Measurements from ENCODE around the gene NECAP2.
"Not testable (repeated sequence)": the region's sequence is repeated elsewhere in the genome, so short reads cannot be mapped to it uniquely, and the experiment has no call there.

Gene NECAP2

DNA sequence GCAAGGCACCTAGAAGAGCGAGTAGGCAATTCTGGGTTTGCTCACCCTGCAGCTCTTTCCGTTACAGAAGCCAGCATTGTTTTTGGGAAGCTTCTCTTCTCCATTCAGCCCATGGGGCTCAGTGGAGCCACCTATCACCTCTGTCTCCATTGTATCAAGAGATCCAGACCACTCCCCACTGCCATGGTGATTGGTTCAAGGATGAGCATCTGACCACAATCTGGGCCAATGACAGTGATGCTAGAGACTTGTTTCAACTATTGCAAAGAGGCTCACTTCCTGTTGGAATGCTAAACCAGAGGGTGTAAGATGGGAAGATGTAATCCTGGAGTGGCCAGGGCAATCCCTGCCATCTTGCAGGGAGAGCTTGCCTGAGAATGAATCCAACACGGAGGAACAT lies 9.9 kb upstream of the NECAP2 start:
- no peak for DNase-seq (ENCODE audit: low spot score)

DNA sequence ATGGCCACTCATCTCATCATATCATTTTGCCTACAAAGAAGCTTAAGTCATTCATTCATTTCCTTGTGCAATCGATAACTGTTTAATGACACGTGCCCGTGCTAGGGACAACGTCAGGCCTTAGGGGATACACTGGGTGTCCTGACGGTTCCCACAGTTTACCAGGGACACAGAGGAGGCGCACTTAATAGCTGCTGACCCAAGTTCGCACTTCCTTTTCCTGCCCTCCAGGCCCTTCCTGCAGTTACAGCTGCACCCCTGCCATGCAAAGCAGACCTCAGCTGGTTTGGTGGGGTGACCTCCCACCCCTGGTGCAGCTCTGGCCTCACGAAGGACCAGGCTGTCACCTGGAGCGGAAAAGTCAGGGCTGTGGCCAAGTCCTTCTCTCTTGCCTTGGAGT lies 7.5 kb upstream of the NECAP2 start:
- no peak for DNase-seq (ENCODE audit: low spot score)

DNA sequence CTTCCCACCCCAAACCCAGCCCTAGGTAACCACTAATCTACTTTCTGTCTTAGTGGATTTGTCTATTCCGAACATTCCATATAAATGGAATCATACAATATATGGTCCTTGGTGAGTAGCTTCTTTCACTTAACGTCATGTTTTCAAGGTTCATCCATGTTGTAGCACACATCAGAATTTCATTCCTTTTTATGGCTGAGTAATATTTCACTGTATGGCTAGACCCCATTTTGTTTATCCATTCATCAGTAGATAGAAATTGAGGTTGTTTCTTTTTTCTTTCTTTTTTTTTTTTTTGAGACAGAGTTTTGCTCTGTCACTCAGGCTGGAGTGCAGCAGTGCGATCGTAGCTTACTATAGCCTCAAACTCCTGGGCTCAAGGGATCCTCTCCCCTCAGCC lies 6.5 kb upstream of the NECAP2 start:
- no peak for DNase-seq (ENCODE audit: low spot score)

DNA sequence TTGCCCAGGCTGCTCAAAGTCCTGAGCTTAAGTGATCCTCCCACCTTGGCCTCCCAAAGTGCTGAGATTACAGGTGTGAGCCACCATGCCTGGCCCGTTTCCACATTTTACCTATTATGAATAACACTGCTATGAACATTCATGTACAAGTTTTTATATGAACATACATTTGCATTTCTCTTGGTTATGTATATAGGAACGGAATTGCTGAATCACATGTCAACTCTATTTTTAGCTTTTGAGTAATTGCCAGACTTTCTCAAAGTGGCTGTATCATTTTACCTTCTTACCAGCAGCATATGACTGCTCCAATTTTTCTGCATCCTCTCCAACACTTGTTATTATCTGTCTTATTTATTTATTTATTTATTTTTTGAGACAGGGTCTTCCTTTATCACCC lies 6.0 kb upstream of the NECAP2 start:
- DNase-seq (ENCODE audit: low spot score), result no peak

DNA sequence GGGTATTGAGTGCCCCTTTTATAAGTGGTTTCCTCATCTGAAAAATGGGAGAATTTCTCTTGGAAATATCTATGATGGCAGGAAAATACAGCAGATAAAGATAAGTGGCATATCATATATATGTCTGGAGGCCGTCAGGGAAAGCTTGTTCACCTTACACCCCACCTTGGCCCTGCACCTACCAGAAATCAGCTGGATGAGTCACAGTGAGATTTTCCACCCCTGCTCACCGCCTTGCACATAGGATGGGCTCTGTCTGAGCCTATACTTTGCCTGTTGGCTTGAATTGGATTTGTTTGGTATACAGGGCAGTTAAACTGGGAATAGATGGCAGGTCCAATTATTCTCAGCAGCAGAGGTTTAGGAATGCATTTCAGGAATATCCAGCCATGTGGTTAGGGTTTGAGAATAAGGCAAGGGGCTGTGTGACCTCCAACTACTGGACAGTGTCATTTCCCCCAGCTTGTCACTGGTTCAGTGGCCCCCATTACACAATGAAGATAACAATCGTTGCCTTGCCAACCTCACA lies 3.5 kb upstream of the NECAP2 start, which contains the start of gene SPATA21:
TSS of gene SPATA21 (minus strand) at position 479 of the 529 bp plus-strand sequence. CDS start 6,053 bp downstream, outside the sequence.
- no peak for DNase-seq (ENCODE audit: low spot score)

DNA sequence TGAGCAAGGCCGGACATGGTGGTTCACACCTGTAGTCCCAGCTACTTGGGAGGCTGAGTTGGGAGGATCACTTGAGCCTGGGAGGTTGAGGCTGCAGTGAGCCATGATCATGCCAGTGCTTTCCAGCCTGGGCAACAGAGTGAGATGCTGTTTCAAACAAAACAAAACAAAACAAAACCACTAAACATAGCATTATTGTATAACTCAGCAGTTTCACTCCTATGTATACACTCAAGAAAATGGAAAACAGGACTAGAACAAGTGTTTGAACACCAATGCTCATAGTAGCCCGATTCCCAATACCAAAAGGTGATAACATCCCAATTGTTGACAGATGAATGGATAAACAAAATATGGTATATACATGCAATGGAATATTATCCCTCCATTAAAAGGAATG lies 2.0 kb upstream of the NECAP2 start:
- DNase-seq (ENCODE audit: low spot score), result no peak

DNA sequence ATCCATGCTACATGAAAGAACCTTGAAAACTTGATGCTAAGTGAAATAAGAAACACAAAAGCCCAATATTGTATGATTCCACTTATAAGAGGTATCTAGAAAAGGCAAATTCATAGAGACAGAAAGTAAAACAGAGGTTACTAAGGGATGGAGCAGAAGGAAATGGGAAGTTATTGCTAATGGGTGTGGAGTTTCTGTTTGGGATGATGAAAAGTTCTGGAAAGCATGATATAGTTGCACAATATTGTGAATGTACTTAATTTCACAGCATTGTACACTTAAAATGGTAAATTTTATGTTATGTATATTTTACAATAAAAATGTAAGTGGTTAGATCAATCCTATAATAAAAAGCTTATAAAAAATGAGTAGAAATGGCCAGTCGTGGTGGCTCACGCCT lies 1.6 kb upstream of the NECAP2 start:
- no peak for DNase-seq (ENCODE audit: low spot score)

DNA sequence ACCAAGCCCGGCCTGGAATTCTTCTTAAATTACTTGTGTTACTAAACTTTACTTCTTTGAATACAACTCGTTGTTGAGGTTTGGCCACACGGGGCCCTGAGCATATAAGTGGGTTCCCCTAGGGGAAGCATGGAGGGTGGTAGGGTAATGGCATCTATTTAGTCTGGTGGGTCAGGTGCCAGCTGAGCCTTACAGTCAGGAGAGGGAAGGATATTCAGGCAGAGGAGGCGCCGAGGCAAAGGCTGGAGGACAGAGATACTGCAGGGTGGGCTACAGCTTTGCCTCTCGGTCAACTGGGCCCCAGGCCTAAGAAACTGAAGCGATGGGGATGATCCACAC lies 424 bp upstream of the NECAP2 start:
- no peak for DNase-seq (ENCODE audit: low spot score)

DNA sequence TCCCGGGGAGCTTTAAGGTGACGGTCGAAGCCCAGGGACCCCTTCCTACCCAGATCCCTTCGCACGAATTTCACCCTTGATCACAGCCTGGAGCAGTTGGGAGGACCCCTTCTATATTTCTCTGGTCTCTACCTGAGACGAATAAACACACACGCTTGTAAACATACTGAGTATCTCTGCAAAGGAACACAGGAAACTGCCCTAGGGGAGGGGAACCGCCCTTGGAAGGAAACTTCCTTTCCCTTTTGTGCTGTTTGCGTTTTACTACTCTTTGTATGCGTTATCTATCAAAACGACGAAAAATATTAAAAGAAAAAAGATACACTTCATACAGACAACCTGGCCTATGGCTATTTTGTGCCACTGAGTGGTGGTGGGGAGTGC lies 750 bp downstream of the NECAP2 start:
- DNase-seq (ENCODE audit: low spot score), result no peak

DNA sequence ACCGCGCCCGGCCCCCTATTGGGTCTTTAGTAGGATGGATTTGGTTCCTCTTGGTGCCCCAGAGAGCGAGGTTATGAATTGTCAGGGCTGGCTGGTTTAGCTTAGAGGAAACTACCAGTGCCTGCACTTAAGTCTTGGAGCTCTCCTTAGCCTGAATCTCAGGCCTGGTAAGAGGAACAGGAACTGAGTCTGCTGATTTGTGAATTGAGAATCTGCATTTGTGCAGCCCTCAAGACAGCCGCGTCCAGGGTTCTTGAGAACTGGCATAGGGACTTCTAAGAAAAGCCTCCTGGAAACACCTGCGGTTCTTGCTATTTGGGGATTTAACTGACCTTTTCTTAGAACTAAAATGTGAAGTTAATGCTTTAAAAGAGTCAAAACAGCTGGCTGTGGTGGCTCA lies 1.7 kb downstream of the NECAP2 start:
- no peak for DNase-seq (ENCODE audit: low spot score)

DNA sequence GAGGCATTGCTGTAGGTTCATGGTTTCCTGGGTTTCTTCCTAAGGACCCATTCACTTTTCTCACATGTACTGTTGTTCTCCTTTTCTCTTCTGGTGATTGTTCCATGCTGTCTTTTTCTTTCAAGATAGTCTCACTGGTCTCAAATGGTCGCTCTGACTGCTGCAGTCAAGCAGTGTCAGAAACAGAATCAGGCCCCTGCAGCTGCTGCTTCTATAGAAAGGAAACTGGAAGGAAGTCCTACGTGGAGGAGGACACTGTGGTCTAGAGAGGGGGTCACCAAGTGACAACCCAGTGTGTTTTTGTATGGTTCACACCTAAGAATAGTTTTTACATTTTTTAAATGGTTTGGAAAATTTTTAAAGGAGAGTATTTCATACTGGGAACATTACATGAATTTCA lies 2.4 kb downstream of the NECAP2 start:
- no peak for DNase-seq (ENCODE audit: low spot score)

DNA sequence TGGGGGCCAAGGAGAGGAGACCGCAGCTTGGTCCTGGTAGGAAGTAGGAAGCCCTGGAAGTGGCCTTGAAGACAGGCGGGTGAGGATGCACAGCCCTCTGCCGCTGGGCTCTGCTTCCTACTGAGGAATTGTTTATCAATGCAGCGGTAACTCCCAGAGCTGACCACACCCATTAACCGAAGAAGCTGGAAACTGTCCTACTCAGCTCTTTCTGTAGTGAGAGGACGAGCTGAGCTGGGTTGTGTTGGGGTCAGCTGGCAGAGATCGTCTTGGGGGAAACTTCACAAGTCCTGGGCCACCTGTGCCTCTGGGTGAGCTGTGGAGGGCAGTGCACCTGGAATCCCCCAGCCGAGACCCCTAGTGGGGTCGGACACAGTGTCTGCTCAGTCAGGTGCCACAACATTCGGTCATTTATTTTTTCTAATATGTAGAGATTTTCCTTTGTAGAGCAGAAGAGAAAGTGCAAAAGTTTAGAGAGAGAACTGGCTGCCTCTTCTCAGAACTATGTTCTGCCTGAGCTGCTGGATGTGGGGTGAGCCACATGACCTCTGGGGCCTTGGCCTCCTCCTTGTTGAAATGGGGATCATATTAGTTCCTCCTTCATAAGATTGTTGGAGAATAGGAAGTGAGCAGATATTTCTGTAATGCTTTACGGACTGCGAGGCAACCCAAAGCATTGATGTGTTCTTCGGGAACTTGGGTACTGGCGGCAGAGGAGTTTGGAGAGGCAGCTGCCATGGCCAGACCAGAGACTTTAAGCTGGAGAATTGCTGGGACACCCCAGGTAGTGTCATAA lies 3.6 kb downstream of the NECAP2 start:
- DNase-seq (ENCODE audit: low spot score), result no peak

DNA sequence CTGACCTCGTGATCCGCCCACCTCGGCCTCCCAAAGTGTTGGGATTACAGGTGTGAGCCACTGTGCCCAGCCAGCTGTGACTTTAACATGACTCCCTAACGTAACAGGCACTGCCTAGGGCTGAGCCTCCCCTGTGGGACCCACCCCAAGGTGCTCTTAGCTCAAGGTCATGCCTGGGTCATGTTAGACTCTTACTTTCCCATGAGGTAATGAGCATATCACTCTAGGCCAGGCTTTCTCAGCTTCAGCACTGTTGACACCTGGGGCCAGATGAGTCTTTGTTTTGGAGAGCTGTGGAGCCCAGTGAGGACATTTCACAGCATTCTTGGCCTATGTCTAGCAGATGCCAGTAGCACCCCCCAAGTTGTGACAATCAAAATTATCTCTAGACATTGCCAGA lies 4.5 kb downstream of the NECAP2 start:
- DNase-seq (ENCODE audit: low spot score), result no peak

DNA sequence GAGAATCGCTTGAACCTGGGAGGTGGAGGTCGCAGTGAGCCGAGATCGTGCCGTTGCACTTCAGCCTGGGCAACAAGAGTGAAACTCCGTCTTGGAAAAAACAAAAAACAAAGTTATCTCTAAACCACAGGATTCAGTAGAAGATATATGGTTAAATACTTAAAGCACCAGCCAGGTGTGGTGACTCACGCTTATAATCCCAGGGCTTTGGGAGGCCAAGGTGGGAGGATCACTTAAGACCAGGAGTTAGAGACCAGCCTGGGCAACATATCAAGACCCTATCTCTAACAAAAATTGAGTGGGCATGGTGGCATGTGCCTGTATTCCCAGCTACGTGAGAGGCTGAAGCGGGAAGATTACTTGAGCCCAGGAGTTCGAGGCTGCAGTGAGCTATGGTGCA lies 5.6 kb downstream of the NECAP2 start:
- DNase-seq (ENCODE audit: low spot score), result no peak

DNA sequence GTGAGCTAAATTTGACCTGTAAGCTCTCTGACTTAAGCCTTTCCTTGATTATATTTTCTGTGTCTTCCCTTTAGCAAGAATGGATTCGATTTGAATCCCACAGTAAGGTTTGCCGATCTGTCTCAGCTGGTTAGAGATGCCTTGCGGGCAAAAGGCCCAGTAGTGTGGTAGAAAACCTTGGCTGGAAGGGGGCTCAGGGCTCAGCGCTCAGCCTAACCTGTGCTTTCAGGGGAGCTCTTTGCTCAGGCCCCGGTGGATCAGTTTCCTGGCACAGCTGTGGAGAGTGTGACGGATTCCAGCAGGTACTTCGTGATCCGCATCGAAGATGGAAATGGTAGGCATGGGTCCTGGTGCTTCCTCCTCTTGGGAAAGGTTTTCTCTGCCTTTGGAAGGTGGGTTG lies 7.1 kb downstream of the NECAP2 start:
- DNase-seq (ENCODE audit: low spot score), result no peak

DNA sequence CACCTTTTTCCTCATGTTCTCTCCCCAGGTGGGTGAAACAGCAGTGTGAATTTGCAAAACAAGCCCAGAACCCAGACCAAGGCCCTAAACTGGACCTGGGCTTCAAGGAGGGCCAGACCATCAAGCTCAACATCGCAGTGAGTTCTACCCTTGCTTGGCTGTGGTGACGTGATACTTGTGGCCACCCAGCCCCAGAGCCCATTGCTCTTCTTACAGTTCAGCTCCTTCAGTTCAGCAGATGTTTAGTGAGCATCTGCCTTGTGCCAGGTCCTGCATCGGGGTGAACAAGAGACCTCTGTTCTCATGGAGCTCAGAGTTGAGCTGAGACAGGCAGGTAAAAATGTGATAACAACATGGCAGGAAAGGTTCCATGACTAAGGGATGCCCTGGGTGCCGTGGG lies 8.5 kb downstream of the NECAP2 start:
- no peak for DNase-seq (ENCODE audit: low spot score)

DNA sequence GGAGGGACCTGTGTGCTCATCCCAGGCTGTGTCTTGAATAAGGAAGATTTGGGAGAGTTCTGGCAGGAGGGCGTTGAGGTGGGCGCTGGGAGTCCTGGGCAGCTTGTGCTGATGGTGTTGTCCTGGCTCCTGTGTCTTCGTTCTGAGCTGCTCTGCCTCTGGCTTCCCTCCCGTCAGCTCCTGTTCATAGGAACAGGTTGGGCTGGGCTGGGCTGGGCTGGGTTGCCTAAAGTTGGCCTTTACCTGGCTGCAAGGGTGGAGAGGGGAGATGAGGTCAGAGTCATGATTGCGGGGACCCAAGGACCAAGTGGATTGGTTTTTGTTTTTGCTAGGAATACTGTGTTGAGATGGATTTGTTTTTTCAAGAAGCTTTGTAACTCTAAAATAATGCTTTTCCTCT lies 9.1 kb downstream of the NECAP2 start:
- no peak for DNase-seq (ENCODE audit: low spot score)

DNA sequence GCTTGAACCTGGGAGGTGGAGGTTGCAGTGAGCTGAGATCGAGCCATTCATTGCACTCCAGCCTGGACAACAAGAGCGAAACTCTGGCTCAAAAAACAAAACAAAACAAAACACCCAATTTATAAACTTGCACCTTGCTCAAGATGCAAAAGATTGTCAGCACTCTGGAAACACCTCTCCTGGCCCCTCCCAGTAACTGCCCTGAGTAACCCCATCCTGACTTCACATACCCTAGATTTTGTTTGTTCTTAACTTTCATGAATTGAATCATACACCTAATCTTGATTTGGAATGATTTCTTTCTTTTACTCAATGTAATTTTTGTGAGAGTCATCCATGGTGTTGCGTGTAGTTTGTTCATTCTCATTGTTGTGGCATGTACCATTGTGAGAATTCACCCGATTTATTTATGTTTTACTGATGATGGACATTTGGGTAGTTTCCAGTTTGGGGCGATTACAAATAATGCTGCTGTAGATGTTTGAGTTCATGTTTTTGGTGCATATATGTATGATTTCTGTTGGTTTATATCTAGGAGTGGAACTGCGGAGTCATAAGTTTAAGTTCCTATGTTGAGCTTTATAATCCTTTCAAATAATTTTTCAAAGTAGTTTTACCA lies 10.4 kb downstream of the NECAP2 start:
- no peak for DNase-seq (ENCODE audit: low spot score)

DNA sequence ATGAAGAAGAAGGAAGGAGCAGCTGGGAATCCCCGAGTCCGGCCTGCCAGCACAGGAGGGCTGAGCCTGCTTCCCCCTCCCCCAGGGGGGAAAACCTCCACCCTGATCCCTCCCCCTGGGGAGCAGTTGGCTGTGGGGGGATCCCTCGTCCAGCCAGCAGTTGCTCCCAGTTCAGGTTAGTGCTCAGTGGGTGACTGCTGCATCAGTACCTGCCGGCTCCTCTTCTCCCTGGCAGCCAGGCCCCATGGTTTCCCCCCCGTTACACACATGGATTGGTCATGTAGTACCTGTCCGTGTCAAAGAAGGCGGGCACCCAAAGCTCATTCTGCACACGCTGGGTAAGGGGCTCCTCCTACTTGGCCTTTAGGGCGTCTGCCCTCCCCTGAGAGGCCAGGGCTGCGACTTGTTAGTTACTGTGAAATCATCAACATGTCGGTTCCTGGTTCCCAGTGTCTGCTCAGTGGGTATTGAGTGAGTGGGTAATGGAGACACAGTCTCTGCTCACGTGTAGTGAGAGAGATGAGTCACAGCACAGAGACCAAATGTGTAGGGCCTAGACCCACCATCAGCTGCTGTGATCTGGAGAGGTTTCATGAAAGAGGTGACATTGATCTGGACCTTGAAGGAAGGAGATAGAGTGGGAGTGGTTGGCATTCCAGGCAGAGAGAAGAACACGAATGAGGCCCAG lies 11.5 kb downstream of the NECAP2 start:
- DNase-seq (ENCODE audit: low spot score), result no peak

DNA sequence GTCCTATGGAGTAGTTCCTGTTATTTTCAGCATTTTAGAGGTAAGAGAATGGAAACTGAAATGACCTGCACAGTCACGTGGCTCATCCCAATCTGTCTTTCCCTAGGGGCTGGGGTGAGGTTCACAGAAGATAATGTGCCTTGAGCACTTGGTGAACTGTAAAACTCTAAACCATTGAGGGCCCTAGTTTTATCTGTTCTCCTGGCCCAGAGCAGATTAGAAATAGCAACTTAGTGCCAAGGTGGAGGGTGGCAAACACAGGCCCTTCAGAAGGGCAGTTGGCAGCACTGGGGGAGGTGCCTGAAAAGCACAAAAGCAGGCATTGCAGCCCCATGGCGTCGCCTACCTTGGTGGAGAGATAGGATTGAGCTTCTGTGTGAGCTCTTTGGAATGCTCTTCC lies 14.4 kb downstream of the NECAP2 start:
- not testable (repeated sequence) for DNase-seq (ENCODE audit: low spot score)

DNA sequence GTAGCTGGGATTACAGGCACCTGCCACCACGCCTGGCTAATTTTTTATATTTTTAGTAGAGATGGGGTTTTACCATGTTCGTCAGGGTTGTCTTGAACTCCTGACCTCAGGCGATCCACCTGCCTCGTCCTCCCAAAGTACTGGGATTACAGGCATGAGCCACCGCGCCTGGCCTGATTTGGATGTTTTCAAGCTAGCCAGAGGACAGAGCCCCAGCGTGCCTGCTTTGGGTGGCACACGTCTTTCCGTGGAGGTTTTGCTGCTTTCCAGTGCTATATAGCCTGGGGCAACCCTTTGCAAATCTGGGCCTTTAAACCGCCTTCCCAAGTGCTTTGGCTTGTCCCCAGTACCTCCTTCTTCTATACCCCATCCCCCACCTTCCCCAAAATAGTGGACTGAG lies 15.6 kb downstream of the NECAP2 start:
- not testable (repeated sequence) for DNase-seq (ENCODE audit: low spot score)

DNA sequence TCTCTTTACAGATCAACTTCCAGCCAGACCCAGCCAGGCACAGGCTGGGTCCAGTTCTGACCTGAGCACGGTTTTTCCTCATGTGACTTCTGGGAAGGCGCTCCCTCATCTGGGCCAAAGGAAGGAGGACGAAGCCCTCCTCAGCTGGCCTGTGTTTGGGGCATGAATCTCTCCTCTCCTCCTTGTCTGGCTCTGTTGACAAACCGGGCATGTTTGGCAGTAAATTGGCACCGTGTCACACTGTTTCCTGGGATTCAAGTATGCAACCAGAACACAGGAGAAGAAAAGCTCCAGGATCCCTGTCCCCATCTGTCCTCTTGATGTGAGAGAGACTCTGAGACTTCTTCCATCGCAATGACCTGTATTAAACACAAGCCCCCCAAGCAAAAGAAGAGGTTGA lies 18.3 kb downstream of the NECAP2 start:
- DNase-seq (ENCODE audit: low spot score), result no peak

DNA sequence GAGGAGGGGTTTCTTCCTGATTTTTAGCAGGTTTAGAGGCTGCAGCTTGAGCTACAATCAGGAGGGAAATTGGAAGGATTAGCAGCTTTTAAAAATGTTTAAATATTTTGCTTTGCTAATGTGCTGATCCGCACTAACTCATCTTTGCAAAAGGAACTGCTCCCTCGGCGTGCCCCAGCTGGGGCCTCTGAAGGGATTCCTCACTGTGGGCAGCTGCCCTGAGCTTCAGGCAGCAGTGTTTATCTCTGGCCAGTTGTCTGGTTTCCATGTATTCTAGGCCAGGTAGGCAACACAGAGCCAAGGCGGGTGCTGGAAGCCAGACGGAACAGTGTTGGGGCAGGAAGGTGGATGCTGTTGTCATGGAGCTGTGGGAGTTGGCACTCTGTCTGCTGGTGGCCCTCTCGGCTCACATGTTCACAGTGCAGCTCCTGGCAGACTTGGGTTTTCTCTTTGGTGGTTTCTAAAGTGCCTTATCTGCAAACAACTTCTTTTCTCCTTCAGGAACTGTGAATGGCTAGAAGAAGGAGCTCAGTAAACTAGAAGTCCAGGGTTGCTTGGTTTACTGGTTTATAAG lies 18.9 kb downstream of the NECAP2 start:
- DNase-seq (ENCODE audit: low spot score), result no peak

All from kidney tubule cell (primary cell).